HepG2 (cell line): ENCODE measurements around the gene SNX27. TPM values are rescaled to one million over a fixed set of nuclear protein-coding genes. Genes with fewer than 3 reads are reported as not detected.
A peak's percentile ranks its signal among the peaks of the same experiment; 100 is the strongest.

Experiments used
- IRF2 ChIP-seq: IDR thresholded peaks from 2 replicates; pipeline ENCODE4 v1.6.1; 2018; ENCODE audit warnings: missing genetic modification reagents, missing compliant biosample characterization
- MBNL3 ChIP-seq: fragments of 250-450 bp; sonication (Bioruptor Pico); conservative IDR thresholded peaks from 2 replicates; pipeline ENCODE4 v1.8.0; 2022; ENCODE audit warnings: mild to moderate bottlenecking, inconsistent platforms
- NFKB2 ChIP-seq: sonication (generic); formaldehyde crosslinking; IDR thresholded peaks from 2 replicates; pipeline ENCODE4 v1.4.0; 2020; ENCODE audit warnings: missing genetic modification reagents, borderline replicate concordance
- SALL2 ChIP-seq: sonication (generic); formaldehyde crosslinking; IDR thresholded peaks from 2 replicates; pipeline ENCODE4 v1.8.1; 2023; ENCODE audit warnings: mild to moderate bottlenecking, missing genetic modification reagents, inconsistent platforms
- TBX2 ChIP-seq: sonication (generic); formaldehyde crosslinking; IDR thresholded peaks from 2 replicates; pipeline ENCODE4 v1.5.0; 2020; ENCODE audit warnings: missing genetic modification reagents, mild to moderate bottlenecking, borderline replicate concordance
- TGIF2 ChIP-seq: IDR thresholded peaks from 2 replicates; pipeline ENCODE4 v1.6.1; 2016; ENCODE audit warnings: control low read depth, missing compliant biosample characterization
- WIZ ChIP-seq: sonication (generic); formaldehyde crosslinking; IDR thresholded peaks from 2 replicates; pipeline ENCODE4 v1.5.1; 2020; ENCODE audit warnings: mild to moderate bottlenecking, missing genetic modification reagents
- ZBTB7B ChIP-seq: sonication (generic); formaldehyde crosslinking; IDR thresholded peaks from 2 replicates; pipeline ENCODE4 v1.4.0; 2020; ENCODE audit warnings: missing genetic modification reagents
- ZFP37 ChIP-seq: sonication (generic); formaldehyde crosslinking; IDR thresholded peaks from 2 replicates; pipeline ENCODE4 v1.4.0; 2020; ENCODE audit warnings: missing genetic modification reagents, borderline replicate concordance
- ZFY ChIP-seq: sonication (generic); formaldehyde crosslinking; IDR thresholded peaks from 2 replicates; pipeline ENCODE4 v1.4.0; 2020; ENCODE audit warnings: missing genetic modification reagents
- ZNF143 ChIP-seq: sonication (generic); formaldehyde crosslinking; IDR thresholded peaks from 2 replicates; pipeline ENCODE4 v1.4.0; 2020; ENCODE audit warnings: missing genetic modification reagents
- ZNF205 ChIP-seq: IDR thresholded peaks from 2 replicates; pipeline ENCODE4 v1.6.1; 2018; ENCODE audit warnings: missing biosample characterization, missing genetic modification reagents
- ZNF251 ChIP-seq: sonication (generic); formaldehyde crosslinking; IDR thresholded peaks from 2 replicates; pipeline ENCODE4 v1.9.0; 2021; ENCODE audit warnings: mild to moderate bottlenecking, missing genetic modification reagents
- ZNF329 ChIP-seq: sonication (generic); formaldehyde crosslinking; IDR thresholded peaks from 2 replicates; pipeline ENCODE4 v1.9.0; 2021; ENCODE audit warnings: low read depth, mild to moderate bottlenecking, missing genetic modification reagents
- ZNF33A ChIP-seq: sonication (generic); formaldehyde crosslinking; IDR thresholded peaks from 2 replicates; pipeline ENCODE4 v1.5.1; 2020; ENCODE audit warnings: missing genetic modification reagents, mild to moderate bottlenecking, moderate library complexity, borderline replicate concordance
- ZNF563 ChIP-seq: sonication (generic); formaldehyde crosslinking; IDR thresholded peaks from 2 replicates; pipeline ENCODE4 v1.8.0; 2022; ENCODE audit warnings: mild to moderate bottlenecking, moderate library complexity, missing genetic modification reagents
- ZNF883 ChIP-seq: sonication (generic); formaldehyde crosslinking; IDR thresholded peaks from 2 replicates; pipeline ENCODE4 v1.5.1; 2020; ENCODE audit warnings: mild to moderate bottlenecking, missing genetic modification reagents; ENCODE audit errors: not compliant biosample characterization
- ZNF891 ChIP-seq: sonication (generic); formaldehyde crosslinking; IDR thresholded peaks from 2 replicates; pipeline ENCODE4 v1.5.0; 2020; ENCODE audit warnings: mild to moderate bottlenecking, missing genetic modification reagents
- polyA plus RNA-seq, 8 experiments: library from polyadenylated mRNA; depleted of rRNA in 3 of 8; stranded (reverse) in 7 of 8; unstranded in 1 of 8; fragments of >200 nt; fragmentation: Illumina TruSeq in 4 of 8; extraction: Trizol in 4 of 8; gene quantifications; 2 replicates each; pipeline versions ENCODE4 v1.2.1 to v1.2.3, GENCODE V29; 2011 to 2016; ENCODE audit warnings: low read depth in 4 of 8, missing spikeins in 1 of 8, mixed read lengths in 1 of 8; ENCODE audit not compliant: insufficient read depth in 1 of 8
- total RNA-seq, 5 experiments: library from RNA; depleted of rRNA; stranded (reverse); fragments of >200 nt; fragmentation: Illumina TruSeq; extraction: Trizol; gene quantifications; 2 replicates each; pipeline ENCODE4 v1.2.3, GENCODE V29; 2016; ENCODE audit warnings: low read depth in 1 of 5
- TF ChIP-seq, protein P1 (sequence below): sonication (generic); formaldehyde crosslinking; IDR thresholded peaks from 2 replicates; pipeline ENCODE4 v1.5.0; 2020; ENCODE audit warnings: missing genetic modification reagents
- TF ChIP-seq, protein P2 (sequence below): sonication (generic); formaldehyde crosslinking; IDR thresholded peaks from 2 replicates; pipeline ENCODE4 v1.4.0; 2020; ENCODE audit warnings: missing genetic modification reagents
- TF ChIP-seq, protein P3 (sequence below): sonication (generic); formaldehyde crosslinking; IDR thresholded peaks from 2 replicates; pipeline ENCODE4 v1.4.0; 2020; ENCODE audit warnings: missing genetic modification reagents
- TF ChIP-seq, protein P4 (sequence below): sonication (generic); formaldehyde crosslinking; IDR thresholded peaks from 2 replicates; pipeline ENCODE4 v1.8.1; 2022; ENCODE audit warnings: mild to moderate bottlenecking, missing genetic modification reagents

SNX27 gene
- total and polyA plus RNA-seq, 2 of the 13 experiments (the other 11 are each of a cell fraction or from before 2014, with no cell fraction given): 14.4 to 17.8 TPM

DNA sequence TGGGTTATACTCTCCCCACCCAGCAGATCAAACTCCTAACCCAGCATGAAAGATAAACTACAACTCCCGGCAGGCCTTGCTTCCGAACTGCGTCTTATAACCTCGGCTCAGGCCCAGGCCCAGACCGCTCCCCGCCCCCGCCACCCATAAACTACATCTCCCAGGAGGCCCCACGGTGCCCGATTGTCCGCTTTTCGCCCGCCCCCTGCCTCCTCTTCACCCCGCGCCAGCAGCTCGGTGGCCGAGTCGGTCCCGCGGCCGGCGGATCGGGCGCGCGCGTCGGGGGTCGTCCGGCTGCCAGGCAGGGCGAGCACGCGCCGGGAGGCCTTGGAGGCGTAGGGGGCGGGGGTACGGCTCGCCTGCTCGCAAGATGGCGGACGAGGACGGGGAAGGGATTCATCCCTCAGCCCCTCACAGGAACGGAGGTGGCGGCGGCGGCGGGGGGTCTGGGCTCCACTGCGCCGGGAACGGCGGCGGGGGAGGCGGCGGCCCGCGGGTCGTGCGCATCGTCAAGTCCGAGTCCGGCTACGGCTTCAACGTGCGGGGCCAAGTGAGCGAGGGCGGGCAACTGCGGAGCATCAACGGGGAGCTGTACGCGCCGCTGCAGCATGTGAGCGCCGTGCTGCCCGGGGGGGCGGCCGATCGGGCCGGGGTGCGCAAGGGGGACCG lies at the start of gene SNX27 (continued):
- peak; percentile 13; the same call in 1 of the 2 replicates for TF ChIP-seq TBX2 (CRISPR knock-in tag)
- peak; percentile 94 for TF ChIP-seq ZNF143 (CRISPR knock-in tag)
- TF ChIP-seq ZNF883 (CRISPR knock-in tag): peak; percentile 41
- TF ChIP-seq ZNF563 (CRISPR knock-in tag): peak; percentile 77; the same call in 1 of the 2 replicates
- no peak for TF ChIP-seq ZNF205 (CRISPR knock-in tag)
- TF ChIP-seq ZNF33A: no peak
- TF ChIP-seq, protein P1, sequence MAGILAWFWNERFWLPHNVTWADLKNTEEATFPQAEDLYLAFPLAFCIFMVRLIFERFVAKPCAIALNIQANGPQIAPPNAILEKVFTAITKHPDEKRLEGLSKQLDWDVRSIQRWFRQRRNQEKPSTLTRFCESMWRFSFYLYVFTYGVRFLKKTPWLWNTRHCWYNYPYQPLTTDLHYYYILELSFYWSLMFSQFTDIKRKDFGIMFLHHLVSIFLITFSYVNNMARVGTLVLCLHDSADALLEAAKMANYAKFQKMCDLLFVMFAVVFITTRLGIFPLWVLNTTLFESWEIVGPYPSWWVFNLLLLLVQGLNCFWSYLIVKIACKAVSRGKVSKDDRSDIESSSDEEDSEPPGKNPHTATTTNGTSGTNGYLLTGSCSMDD (CRISPR knock-in tag): no peak
- TF ChIP-seq ZNF251: no peak
- TF ChIP-seq ZNF891 (CRISPR knock-in tag): peak; percentile 38; the same call in 1 of the 2 replicates
- peak; percentile 54; the same call in 1 of the 2 replicates for TF ChIP-seq NFKB2 (CRISPR knock-in tag)
- TF ChIP-seq WIZ (CRISPR knock-in tag): no peak
- no peak for TF ChIP-seq ZFP37 (CRISPR knock-in tag)
- TF ChIP-seq MBNL3 (CRISPR knock-in tag): no peak
- peak; percentile 73; the same call in 1 of the 2 replicates for TF ChIP-seq ZNF329 (CRISPR knock-in tag)
- TF ChIP-seq, protein P2, sequence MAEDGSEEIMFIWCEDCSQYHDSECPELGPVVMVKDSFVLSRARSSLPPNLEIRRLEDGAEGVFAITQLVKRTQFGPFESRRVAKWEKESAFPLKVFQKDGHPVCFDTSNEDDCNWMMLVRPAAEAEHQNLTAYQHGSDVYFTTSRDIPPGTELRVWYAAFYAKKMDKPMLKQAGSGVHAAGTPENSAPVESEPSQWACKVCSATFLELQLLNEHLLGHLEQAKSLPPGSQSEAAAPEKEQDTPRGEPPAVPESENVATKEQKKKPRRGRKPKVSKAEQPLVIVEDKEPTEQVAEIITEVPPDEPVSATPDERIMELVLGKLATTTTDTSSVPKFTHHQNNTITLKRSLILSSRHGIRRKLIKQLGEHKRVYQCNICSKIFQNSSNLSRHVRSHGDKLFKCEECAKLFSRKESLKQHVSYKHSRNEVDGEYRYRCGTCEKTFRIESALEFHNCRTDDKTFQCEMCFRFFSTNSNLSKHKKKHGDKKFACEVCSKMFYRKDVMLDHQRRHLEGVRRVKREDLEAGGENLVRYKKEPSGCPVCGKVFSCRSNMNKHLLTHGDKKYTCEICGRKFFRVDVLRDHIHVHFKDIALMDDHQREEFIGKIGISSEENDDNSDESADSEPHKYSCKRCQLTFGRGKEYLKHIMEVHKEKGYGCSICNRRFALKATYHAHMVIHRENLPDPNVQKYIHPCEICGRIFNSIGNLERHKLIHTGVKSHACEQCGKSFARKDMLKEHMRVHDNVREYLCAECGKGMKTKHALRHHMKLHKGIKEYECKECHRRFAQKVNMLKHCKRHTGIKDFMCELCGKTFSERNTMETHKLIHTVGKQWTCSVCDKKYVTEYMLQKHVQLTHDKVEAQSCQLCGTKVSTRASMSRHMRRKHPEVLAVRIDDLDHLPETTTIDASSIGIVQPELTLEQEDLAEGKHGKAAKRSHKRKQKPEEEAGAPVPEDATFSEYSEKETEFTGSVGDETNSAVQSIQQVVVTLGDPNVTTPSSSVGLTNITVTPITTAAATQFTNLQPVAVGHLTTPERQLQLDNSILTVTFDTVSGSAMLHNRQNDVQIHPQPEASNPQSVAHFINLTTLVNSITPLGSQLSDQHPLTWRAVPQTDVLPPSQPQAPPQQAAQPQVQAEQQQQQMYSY (CRISPR knock-in tag): no peak
- no peak for TF ChIP-seq ZBTB7B (CRISPR knock-in tag)
- TF ChIP-seq SALL2 (CRISPR knock-in tag): peak; percentile 70; the same call in 1 of the 2 replicates
- TF ChIP-seq IRF2: peak; percentile 76; the same call in 1 of the 2 replicates
- TF ChIP-seq, protein P3, sequence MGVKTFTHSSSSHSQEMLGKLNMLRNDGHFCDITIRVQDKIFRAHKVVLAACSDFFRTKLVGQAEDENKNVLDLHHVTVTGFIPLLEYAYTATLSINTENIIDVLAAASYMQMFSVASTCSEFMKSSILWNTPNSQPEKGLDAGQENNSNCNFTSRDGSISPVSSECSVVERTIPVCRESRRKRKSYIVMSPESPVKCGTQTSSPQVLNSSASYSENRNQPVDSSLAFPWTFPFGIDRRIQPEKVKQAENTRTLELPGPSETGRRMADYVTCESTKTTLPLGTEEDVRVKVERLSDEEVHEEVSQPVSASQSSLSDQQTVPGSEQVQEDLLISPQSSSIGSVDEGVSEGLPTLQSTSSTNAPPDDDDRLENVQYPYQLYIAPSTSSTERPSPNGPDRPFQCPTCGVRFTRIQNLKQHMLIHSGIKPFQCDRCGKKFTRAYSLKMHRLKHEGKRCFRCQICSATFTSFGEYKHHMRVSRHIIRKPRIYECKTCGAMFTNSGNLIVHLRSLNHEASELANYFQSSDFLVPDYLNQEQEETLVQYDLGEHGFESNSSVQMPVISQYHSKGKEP: no peak
- TF ChIP-seq, protein P4, sequence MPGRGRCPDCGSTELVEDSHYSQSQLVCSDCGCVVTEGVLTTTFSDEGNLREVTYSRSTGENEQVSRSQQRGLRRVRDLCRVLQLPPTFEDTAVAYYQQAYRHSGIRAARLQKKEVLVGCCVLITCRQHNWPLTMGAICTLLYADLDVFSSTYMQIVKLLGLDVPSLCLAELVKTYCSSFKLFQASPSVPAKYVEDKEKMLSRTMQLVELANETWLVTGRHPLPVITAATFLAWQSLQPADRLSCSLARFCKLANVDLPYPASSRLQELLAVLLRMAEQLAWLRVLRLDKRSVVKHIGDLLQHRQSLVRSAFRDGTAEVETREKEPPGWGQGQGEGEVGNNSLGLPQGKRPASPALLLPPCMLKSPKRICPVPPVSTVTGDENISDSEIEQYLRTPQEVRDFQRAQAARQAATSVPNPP (CRISPR knock-in tag): no peak
- no peak for TF ChIP-seq TGIF2 (CRISPR knock-in tag)
- TF ChIP-seq ZFY (CRISPR knock-in tag): peak; percentile 98
